OCI-LY1 (cell line): Measurements from ENCODE around the gene SUGCT.
"Not testable (repeated sequence)": the region's sequence is repeated elsewhere in the genome, so short reads cannot be mapped to it uniquely, and the experiment has no call there.

ENCODE experiments used
- H2AFZ ChIP-seq: fragments of 200-600 bp; sonication (generic), shearing (Covaris generic); 2 replicates; pipeline ENCODE4 v1.6.0; 2014; ENCODE audit warnings: antibody characterized with exemption, mild to moderate bottlenecking, low read length
- H3F3A ChIP-seq: fragments of 200-600 bp; sonication (generic), shearing (Covaris generic); 2 replicates; pipeline ENCODE4 v1.6.0; 2014; ENCODE audit warnings: mild to moderate bottlenecking, antibody characterized with exemption, low read length, moderate library complexity; ENCODE audit not compliant: insufficient read depth
- H3K27ac ChIP-seq: fragments of 200-600 bp; sonication (generic); 2 replicates; pipeline ENCODE4 v1.5.1; 2014; ENCODE audit warnings: low read length, mixed run types, mild to moderate bottlenecking, low read depth; ENCODE audit not compliant: poor library complexity, severe bottlenecking
- H3K27me3 ChIP-seq: fragments of 200-600 bp; sonication (generic); 2 replicates; pipeline ENCODE4 v1.6.0; 2014; ENCODE audit warnings: antibody characterized with exemption, mild to moderate bottlenecking, low read length, moderate library complexity; ENCODE audit not compliant: insufficient read depth
- H3K36me3 ChIP-seq: fragments of 200-600 bp; sonication (generic); 2 replicates; pipeline ENCODE4 v1.6.1; 2014; ENCODE audit warnings: mild to moderate bottlenecking, antibody characterized with exemption, low read length, moderate library complexity, mixed read lengths; ENCODE audit not compliant: insufficient read depth
- H3K4me1 ChIP-seq: fragments of 200-600 bp; sonication (generic); 2 replicates; pipeline ENCODE4 v1.5.1; 2014; ENCODE audit warnings: mild to moderate bottlenecking, low read length, moderate library complexity; ENCODE audit not compliant: insufficient read depth, severe bottlenecking
- H3K4me2 ChIP-seq: fragments of 200-600 bp; sonication (generic), shearing (Covaris generic); 2 replicates; pipeline ENCODE4 v1.6.1; 2014; ENCODE audit warnings: low read length
- H3K4me3 ChIP-seq: fragments of 200-600 bp; sonication (generic); 2 replicates; pipeline ENCODE4 v1.5.1; 2014; ENCODE audit warnings: low read length, low read depth, mild to moderate bottlenecking, mixed read lengths; ENCODE audit not compliant: poor library complexity, severe bottlenecking
- H3K79me2 ChIP-seq: fragments of 200-600 bp; shearing (Covaris generic); 2 replicates; pipeline ENCODE4 v1.6.1; 2016; ENCODE audit warnings: mixed run types, low read length, mixed read lengths; ENCODE audit not compliant: insufficient read depth
- H3K9ac ChIP-seq: fragments of 200-600 bp; sonication (generic), shearing (Covaris generic); 2 replicates; pipeline ENCODE4 v1.6.1; 2014; ENCODE audit warnings: mild to moderate bottlenecking, low read length, mixed read lengths
- H3K9me2 ChIP-seq: fragments of 200-600 bp; sonication (generic), shearing (Covaris generic); 2 replicates; pipeline ENCODE4 v1.6.1; 2014; ENCODE audit warnings: low read depth, mild to moderate bottlenecking, low read length, mixed read lengths
- H3K9me3 ChIP-seq: fragments of 200-600 bp; shearing (Covaris generic); 2 replicates; pipeline ENCODE4 v1.6.1; 2014; ENCODE audit warnings: low read length, mixed read lengths
- H4K20me1 ChIP-seq: fragments of 200-600 bp; sonication (generic), shearing (Covaris generic); 2 replicates; pipeline ENCODE4 v1.6.0; 2016; ENCODE audit warnings: mild to moderate bottlenecking, low read length; ENCODE audit not compliant: insufficient read depth
- EZH2 ChIP-seq: fragments of 200-600 bp; sonication (generic), shearing (Covaris generic); IDR thresholded peaks from 2 replicates; pipeline ENCODE4 v1.8.0; 2017; ENCODE audit warnings: borderline replicate concordance, mixed run types, mild to moderate bottlenecking, antibody characterized with exemption, low read length, moderate library complexity, mixed read lengths
- TF ChIP-seq, protein P1 (sequence below): fragments of 200-600 bp; sonication (generic), shearing (Covaris generic); IDR thresholded peaks from 2 replicates; pipeline ENCODE4 v1.5.1; 2017; ENCODE audit warnings: mild to moderate bottlenecking, antibody characterized with exemption, low read length, moderate library complexity, mixed read lengths

Gene SUGCT

GRCh38 chr7:40138973-40139372, 4.2 kb downstream of the SUGCT start:
- H3K27ac ChIP-seq, result no peak overlapping the region
- no peaks in the 10 kb centered on the region for H4K20me1 ChIP-seq
- H3K4me2 ChIP-seq, result no peak overlapping the region
- H3K9me2 ChIP-seq, result no peaks in the 10 kb centered on the region
- H3F3A ChIP-seq, result no peaks in the 10 kb centered on the region
- no peaks in the 10 kb centered on the region for H3K36me3 ChIP-seq
- no peak for TF ChIP-seq EZH2
- TF ChIP-seq, protein P1, sequence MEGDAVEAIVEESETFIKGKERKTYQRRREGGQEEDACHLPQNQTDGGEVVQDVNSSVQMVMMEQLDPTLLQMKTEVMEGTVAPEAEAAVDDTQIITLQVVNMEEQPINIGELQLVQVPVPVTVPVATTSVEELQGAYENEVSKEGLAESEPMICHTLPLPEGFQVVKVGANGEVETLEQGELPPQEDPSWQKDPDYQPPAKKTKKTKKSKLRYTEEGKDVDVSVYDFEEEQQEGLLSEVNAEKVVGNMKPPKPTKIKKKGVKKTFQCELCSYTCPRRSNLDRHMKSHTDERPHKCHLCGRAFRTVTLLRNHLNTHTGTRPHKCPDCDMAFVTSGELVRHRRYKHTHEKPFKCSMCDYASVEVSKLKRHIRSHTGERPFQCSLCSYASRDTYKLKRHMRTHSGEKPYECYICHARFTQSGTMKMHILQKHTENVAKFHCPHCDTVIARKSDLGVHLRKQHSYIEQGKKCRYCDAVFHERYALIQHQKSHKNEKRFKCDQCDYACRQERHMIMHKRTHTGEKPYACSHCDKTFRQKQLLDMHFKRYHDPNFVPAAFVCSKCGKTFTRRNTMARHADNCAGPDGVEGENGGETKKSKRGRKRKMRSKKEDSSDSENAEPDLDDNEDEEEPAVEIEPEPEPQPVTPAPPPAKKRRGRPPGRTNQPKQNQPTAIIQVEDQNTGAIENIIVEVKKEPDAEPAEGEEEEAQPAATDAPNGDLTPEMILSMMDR, result no peak
- peaks cover 3% of the 10 kb centered on the region for H3K4me1 ChIP-seq
- no peaks in the 10 kb centered on the region; the same call in 1 of the 2 replicates for H3K27me3 ChIP-seq
- no peaks in the 10 kb centered on the region for H3K9me3 ChIP-seq
- H3K79me2 ChIP-seq, result peaks cover 1% of the 10 kb centered on the region
- no peak overlapping the region for H3K9ac ChIP-seq
- H3K4me3 ChIP-seq, result no peak overlapping the region
- H2AFZ ChIP-seq, result no peak overlapping the region

DNA sequence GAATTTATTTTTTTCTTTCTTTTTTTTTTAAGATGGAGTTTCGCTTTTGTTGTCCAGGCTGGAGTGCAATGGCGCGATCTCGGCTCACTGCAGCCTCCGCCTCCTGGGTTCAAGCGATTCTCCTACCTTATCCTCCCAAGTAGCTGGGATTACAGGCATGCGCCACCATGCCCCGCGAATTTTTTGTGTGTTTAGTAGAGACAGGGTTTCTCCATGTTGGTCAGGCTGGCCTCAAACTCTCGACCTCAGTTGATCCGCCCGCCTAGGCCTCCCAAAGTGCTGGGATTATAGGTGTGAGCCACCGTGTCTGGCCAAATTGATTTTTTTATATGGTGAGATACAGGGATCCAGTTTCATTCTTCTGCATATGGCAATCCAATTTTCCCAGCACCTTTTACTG, 5.1 kb downstream of the SUGCT start:
- not testable (repeated sequence) for H3K9ac ChIP-seq, H3K9me3 ChIP-seq, H3K27me3 ChIP-seq, H4K20me1 ChIP-seq, H3F3A ChIP-seq, H3K36me3 ChIP-seq, H3K4me1 ChIP-seq, H3K9me2 ChIP-seq, H3K4me3 ChIP-seq, H3K27ac ChIP-seq, H2AFZ ChIP-seq, H3K4me2 ChIP-seq, H3K79me2 ChIP-seq

DNA sequence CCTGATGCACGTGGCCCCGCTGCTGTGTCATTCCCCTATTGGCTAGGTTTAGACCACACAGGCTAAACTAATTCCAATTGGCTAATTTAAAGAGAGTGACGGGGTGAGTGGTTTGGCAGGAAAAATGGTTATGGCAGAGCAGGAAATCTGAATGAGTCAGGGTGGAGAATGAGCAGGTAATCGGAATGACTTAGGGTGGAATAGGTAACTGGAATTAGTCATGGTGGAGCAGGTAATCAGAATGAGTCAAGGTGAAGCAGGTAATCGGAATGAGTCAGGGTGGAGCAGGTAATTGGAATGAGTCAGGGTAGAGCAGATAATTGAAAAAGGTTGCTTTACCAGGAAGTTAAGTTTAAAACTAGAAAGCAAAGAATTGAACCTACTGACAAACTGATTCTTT, 7.1 kb downstream of the SUGCT start:
- not testable (repeated sequence) for H3K9me3 ChIP-seq, H2AFZ ChIP-seq, H3F3A ChIP-seq, H3K4me3 ChIP-seq, H3K4me1 ChIP-seq, H3K9me2 ChIP-seq, H3K36me3 ChIP-seq, H3K79me2 ChIP-seq, H3K9ac ChIP-seq, H3K27ac ChIP-seq, H3K27me3 ChIP-seq, H3K4me2 ChIP-seq, H4K20me1 ChIP-seq

- H3K9me2 ChIP-seq, H3K79me2 ChIP-seq, H3F3A ChIP-seq, H3K27me3 ChIP-seq, H3K4me1 ChIP-seq, H3K4me3 ChIP-seq, H2AFZ ChIP-seq, H4K20me1 ChIP-seq, H3K36me3 ChIP-seq, H3K4me2 ChIP-seq, H3K27ac ChIP-seq, H3K9ac ChIP-seq, H3K9me3 ChIP-seq: not testable (repeated sequence)
These were observed 10.9 kb downstream of the SUGCT start for GRCh38 chr7:40145596-40146130.
